Body of pancreas (tissue), 4 donors: Measurements from ENCODE around the gene HGFAC.

Experiments
- POLR2A ChIP-seq, 3 donors: fragments of 450-650 bp; IDR thresholded peaks; one replicate each; pipeline ENCODE4 v1.6.1; 2016; ENCODE audit warnings: antibody characterized with exemption in 3 of 3, mild to moderate bottlenecking in 2 of 3
- TF ChIP-seq, protein P1 (sequence below), 7 experiments: fragments of 450-650 bp in 4 of 7; fragments of 200-600 bp in 3 of 7; sonication (generic) in 3 of 7; IDR thresholded peaks; one replicate each; pipeline ENCODE4 v1.5.1; 2016 to 2019; ENCODE audit warnings: antibody characterized with exemption in 7 of 7

DNA sequence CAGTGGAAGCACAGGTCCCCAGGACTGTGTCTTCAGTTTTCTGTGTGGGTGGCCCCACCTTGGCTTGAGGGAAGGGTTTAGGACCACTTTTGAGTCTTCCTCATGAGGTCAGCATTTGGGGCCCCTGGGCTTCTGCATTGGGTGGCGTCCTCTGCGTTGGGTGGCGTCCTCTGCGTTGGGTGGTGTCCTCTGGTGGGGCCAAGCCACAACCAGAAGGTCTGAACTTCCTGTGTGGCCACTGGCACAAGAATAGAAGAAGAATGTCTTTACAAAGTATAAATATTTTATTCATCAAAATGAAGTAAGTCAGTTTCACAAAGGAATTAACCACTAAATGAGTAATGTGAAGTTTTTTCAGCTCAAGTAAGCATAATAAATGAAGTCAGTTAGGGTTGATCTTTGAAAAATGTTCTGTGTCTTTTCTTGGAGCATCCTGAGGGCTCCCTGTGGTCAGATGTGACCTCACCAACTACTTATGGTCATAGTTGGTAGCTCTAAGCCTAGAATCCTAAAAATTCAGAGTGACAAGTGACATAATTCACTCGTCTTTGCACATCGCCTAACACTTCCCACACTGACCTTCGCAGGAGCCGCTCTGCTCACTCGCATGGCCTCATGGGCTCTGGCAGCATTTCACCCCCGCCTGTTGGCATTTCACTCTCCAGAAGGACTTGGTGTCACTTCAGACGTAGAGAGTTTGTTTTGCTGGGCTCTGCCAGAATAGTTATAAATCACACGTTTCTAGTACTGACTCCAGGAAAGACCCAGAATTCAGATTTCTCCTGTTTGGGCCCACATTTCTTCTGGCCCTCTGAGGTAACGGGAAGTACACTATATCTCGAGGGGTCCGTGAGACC, 39.0 kb upstream of the HGFAC start:
- TF ChIP-seq POLR2A (IDR thresholded peaks at IDR 0.05) = no peak
- TF ChIP-seq, protein P1, sequence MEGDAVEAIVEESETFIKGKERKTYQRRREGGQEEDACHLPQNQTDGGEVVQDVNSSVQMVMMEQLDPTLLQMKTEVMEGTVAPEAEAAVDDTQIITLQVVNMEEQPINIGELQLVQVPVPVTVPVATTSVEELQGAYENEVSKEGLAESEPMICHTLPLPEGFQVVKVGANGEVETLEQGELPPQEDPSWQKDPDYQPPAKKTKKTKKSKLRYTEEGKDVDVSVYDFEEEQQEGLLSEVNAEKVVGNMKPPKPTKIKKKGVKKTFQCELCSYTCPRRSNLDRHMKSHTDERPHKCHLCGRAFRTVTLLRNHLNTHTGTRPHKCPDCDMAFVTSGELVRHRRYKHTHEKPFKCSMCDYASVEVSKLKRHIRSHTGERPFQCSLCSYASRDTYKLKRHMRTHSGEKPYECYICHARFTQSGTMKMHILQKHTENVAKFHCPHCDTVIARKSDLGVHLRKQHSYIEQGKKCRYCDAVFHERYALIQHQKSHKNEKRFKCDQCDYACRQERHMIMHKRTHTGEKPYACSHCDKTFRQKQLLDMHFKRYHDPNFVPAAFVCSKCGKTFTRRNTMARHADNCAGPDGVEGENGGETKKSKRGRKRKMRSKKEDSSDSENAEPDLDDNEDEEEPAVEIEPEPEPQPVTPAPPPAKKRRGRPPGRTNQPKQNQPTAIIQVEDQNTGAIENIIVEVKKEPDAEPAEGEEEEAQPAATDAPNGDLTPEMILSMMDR (IDR thresholded peaks at IDR 0.05) = no peak
